ENCODE measurements around the gene RNASE7. TPM values are rescaled to one million over a fixed set of nuclear protein-coding genes. Genes with fewer than 3 reads are reported as not detected.

RNASE7 gene
- total RNA-seq, 1 experiment from 2014 or later, result not detected

DNA sequence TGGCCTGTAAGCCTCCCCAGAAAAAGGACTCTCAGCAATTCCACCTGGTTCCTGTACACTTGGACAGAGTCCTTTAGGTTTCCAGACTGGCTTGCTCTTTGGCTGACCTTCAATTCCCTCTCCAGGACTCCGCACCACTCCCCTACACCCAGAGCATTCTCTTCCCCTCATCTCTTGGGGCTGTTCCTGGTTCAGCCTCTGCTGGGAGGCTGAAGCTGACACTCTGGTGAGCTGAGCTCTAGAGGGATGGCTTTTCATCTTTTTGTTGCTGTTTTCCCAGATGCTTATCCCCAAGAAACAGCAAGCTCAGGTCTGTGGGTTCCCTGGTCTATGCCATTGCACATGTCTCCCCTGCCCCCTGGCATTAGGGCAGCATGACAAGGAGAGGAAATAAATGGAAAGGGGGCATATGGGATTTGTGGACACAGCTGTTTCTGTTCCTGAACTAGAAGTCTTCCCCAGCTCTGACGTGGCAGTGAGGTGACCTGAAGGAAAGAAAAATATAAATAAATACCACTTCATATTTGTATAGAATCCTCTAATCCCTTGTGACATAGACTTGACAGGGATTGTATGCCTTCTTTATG, 1.3 kb downstream of the RNASE7 start:
- no peak for DNase-seq (ENCODE audit: low spot score)

DNA sequence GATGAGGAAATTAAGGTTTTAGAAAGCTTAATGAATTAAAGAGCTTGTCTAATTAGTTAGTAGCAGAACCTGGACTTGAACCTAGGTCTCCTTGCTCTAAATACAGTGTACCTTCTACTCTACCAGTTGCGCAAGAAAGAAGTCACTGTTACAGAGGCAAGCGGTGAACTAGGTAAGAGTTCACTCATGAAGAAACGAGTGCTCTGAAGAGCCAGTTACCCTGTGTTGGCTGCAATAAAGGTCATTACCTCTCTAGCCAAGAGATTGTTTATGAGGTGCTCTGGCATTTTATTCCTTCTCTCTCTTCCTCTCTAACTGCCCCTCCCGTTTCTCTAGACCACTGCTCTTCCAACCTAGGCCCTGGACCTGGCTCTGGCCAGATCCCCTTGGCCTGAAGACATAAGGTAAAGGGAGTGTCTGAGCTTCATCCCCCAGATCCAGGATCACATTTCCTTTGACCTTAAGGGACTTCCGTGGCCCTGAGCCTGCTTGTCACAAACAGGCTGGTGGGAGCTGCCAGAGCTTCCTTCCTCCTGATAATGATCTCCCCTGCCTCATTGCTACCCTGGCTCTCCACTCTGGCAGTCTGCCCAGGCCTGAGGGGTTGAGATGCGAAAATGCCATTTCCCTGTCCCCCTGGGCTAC, 1.9 kb downstream of the RNASE7 start:
- no peak for DNase-seq (ENCODE audit: low spot score)

DNA sequence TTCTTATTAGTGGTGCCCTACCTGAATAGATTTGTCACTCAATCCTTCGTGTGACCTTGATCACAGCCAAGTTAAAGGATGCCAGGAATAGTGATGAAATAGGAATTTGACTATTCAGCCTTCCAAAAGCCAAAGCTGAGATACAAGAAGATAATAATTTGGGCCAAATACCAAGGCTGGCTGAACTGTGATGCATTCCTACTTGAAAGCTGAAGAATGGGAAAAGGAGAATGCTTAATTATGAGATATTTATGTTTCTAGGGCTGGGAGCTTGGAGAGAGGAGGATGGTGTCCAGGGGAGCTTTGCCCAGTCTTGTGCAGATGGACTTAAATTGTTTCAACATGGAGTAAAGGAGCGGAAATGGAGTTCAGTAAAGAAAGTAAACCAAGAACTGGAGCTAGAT, 5.2 kb downstream of the RNASE7 start:
- DNase-seq (ENCODE audit: low spot score), result no peak

DNA sequence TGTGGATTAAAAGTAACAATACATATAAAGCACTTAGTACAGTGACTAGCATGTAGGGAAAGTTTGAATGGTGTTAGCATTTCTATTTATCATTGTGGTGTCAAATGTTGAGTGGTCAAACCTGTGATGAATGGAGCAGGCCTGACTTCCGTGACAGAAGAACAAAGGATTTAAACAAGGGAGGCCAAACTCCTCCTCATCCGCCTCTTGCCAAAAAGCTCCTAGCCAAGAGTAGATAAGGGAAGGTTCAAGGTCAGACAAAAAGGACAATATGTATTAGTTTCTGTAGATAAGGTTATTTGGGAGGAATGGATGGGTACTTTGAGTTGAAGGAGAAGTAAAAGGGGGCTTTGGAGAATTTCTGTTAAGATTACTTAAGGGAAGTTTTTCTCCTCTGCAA, 6.5 kb downstream of the RNASE7 start:
- DNase-seq (ENCODE audit: low spot score), result no peak

DNA sequence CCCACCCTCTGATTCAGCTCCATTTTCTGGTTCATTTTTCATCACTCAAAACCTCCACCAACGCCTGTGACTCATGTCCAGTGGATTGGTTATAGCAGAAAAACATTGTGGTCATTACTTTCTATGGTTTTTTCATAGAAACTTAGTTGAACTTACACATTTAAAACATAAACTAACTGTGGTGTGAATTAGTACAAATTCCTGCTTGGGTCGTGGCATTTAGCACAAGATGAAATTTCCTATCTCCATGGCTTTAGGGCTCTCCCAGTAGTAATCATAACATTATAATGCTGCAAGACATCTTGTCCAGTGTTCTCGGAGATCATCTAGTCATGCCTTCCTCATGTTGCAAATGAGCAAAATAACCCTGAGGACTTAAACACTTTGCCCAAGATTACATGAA, 7.1 kb downstream of the RNASE7 start:
- no peak for DNase-seq (ENCODE audit: low spot score)

DNA sequence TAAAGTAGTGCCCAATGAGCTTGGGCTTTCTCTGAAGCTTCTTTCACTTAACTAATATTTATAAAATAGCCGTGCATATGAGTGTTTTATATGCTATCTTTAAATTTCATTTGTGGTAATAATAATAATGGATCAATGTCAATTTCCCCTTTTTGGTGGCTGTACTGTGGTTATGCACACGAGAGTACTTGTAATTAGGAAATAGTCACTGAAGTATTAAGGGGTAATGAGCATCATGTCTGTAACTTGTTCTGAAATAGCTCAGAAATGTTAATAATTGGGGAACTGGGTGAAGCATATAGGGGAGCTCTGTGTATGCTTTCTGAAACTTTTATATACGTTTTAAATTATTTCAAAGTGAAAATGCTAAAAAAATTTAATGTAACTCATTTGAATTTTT, 8.4 kb downstream of the RNASE7 start:
- DNase-seq (ENCODE audit: low spot score), result no peak

DNA sequence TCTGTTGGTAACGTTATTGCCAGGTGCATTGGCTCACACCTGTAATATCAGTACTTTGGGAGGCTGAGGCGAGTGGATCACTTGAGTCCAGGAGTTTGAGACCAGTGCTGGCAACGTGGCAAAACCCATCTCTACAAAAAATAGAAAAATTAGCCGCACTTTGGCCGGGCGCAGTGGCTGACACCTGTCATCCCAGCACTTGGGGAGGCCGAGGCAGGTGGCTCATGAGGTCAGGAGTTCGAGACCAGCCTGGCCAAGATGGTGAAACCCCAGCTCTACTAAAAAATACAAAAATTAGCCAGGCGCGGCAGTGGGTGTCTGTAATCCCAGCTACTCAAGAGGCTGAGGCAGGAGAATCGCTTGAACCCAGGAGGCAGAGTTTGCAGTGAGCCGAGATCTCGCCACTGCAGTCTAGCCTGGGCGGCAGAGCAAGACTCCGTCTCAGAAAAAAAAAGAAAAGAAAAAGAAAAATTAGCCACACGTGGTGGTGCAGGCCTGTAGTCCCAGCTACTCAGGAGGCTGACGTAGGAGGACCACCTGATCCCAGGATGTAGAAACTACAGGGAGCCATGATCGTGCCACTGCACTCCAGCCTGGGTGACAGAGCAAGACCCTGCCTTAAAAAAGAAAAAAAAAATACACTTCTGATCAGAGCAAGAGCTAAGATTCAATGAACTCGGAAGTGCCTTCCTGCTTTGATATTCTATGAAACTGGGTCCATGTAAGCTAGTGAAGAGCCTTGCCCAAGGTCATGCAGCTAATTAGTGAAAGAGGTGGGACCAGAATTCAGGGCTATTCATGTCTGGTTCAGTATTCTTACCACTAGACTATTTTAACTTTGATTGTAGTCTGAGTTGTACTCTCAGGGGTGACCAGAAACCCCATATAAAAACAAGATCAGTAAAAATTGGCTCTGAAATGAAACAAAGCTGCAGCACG, 11.3 kb downstream of the RNASE7 start:
- DNase-seq (ENCODE audit: low spot score), result no peak

DNA sequence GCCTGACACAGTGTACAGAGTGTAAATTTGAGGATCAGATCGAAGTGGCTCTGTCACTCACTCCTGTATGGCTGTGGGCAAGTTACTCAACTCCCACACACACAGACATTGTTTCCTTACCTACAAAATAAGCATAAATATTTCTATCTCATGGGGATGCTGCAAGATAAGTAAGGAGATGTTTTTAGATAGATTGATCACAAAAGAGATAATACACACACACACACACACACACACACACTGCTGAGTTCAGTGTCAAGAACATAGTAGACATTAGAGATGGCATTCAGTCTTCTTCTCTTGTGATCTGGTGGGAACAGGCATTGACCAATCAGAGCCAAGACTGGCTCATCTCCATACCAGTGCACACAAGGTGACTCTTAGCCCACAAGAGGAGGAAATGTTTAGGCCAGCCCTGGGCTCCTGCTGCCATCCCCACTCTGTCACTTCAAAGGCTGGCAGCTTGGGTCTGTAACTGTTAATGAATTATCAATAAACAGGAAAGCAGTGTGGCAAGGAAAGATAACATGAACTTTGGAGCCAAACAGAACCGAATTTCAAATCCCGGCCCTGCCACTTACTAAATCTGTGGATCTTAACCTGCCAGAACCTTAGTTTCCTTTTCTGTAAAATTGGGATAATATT, 12.1 kb downstream of the RNASE7 start:
- peak; percentile 54 for DNase-seq (ENCODE audit: low spot score)

DNA sequence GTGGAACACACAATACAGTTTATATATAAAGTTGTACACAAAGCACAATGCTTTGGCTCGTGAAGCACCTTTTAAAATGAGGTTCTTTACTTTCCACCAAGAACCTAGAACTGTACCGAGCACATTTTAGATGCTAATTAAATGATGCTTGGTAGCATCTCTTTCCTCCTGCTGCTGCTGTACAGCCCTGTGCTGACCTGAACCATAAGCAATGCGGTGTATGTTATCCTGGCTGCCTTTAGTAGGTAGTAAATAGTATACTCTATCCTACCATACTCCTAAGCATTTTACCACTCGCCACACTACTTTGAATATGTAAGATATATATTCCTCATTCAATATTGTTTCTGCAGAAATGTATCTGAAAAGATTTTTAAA, 12.6 kb downstream of the RNASE7 start:
- no peak for DNase-seq (ENCODE audit: low spot score)

DNA sequence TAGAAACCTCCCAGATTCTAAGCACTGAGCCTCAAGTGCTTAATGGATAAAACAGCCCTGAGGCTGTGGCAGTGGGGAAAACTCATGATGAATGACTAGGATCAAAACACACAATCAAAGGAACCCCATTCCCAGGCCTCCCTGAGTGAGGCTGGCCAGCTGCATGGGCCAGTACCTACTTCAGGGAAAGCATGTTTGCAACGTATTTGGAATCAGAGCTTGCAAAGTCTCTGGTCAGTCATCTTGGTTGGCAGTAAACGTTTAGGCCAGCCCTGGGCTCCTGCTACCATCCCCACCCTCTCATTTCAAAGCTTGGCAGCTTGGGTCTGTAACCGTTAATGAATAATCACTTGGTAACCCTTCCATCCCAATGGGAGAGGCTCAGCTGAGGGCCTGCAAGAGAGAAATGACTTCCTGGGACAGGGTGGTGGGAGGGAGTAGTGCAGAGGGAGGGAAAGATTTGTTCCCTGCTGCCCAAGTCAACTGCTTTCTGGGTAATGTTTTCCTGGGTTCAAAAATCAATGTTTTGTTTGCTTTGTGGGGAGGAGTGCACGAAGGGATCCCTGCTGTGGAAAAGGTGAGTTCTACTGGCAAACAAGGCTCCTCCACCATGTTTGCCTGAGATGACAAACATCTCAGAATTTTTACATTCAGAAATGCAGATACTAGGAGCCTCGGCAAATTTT, 13.4 kb downstream of the RNASE7 start:
- DNase-seq (ENCODE audit: low spot score), result peak; percentile 51

DNA sequence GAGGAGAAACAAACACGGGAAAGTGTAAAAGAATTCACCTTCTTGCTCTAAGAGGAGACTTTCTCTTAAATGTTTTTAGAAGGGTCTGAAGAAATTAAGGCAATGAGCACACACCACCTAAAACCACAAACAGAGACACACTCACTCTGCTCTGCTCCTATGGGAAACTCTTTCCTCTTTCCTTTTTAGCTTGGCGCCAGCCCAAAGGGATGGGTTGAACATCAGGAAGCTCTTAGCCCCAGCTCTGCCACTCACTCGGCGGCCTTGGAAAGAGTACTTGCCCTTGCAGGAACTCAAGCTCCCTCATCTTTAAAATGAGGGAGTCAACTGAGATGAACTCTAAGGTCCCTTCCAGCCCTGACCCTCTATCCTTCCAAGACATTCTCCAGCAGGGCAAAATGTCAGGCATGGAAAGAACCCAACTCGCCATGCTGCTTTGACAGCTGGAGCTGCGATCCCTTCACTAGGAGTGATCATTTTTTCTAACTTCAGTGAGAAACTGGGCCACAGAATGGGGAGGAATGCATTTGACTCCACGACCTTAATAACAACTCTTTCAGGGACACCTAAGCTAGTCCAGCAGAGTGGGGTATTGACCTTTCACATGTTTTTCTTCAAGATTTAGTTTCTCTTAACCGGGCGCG, 14.5 kb downstream of the RNASE7 start:
- DNase-seq (ENCODE audit: low spot score), result peak; percentile 42

DNA sequence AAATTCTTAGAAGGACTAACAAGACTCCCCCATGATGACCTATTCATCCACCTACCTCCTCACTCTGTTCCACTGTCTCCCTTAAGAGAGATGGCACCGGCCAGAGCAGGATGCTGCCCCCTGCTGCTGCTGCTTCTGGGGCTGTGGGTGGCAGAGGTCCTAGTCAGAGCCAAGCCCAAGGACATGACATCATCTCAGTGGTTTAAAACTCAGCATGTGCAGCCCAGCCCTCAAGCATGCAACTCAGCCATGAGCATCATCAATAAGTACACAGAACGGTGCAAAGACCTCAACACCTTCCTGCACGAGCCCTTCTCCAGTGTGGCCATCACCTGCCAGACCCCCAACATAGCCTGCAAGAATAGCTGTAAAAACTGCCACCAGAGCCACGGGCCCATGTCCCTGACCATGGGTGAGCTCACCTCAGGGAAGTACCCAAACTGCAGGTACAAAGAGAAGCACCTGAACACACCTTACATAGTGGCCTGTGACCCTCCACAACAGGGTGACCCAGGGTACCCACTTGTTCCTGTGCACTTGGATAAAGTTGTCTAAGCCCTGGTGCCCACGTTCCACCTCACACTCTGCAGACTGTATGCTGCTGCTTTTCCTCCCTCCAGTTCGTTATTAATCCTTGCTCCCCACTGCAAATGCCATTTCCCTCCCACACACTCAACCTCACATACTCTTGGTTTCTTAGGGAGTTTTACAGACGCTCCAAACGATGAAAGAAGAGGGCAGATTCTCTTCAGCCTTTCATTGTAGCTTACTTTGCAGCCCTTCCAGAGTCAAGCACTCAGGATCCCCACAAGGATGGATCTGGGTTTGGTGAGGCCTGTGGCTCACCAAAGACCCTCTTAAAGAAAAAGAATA, 15.9 kb downstream of the RNASE7 start, which contains the start of gene RNASE8:
Gene RNASE8, plus strand, starts transcription at position 20 of the 873 bp plus-strand sequence. Its CDS starts 71 bp downstream, at position 91.
- DNase-seq (ENCODE audit: low spot score), result no peak

DNA sequence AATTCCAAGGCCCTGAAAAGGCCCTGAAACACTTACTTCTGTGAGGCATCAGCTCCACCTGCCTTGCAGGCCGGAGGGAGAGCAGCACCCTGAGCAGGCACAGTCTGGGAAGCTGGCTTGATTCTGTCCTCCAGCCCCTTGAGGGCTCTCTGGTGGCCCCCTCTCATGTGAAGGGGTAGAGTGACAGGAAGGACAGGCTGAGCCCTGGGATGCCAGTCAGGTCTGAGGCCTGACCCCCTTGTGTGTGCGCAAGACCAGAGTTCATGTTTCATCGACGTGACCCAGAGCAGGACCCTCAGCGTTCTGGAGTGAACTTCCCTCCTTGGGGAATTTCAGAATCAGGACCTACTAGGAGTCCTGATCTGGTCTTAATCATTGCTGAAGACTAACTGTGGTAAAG, 16.7 kb downstream of the RNASE7 start:
- DNase-seq (ENCODE audit: low spot score), result no peak

DNA sequence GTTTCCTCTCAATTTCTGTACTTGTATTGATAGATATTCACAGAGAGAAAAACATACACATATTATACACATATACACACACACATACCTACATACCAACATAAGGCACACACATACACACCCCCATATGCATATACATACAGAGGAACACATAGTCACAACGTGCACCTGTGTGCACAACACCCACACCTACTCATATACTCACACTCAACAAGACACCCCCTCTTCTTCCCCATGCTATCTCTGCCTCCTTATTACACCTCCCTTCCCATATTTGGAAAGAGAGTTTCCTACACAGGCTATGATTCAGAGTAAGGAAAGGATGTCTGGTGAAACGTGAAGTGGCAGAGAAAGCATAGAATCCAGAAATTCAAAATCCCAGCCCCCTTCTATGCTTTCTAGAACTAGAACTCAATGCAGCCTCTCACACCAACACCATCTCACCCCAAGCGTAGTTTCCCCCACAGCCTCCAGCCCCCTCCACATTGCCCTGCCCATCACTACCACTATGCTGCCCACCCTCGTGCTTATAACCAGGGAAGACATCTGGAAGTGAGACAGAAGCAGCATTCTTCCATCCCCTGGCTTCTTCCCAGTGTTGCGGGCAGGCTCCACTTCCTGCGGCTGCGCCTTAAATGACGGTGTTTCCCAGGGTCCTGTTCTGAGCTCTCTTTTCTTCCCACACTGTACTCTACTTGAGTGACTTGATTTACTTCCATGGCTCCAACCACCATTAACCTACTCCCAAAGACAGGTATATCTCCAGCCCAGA, 17.9 kb downstream of the RNASE7 start:
- DNase-seq (ENCODE audit: low spot score), result no peak

DNA sequence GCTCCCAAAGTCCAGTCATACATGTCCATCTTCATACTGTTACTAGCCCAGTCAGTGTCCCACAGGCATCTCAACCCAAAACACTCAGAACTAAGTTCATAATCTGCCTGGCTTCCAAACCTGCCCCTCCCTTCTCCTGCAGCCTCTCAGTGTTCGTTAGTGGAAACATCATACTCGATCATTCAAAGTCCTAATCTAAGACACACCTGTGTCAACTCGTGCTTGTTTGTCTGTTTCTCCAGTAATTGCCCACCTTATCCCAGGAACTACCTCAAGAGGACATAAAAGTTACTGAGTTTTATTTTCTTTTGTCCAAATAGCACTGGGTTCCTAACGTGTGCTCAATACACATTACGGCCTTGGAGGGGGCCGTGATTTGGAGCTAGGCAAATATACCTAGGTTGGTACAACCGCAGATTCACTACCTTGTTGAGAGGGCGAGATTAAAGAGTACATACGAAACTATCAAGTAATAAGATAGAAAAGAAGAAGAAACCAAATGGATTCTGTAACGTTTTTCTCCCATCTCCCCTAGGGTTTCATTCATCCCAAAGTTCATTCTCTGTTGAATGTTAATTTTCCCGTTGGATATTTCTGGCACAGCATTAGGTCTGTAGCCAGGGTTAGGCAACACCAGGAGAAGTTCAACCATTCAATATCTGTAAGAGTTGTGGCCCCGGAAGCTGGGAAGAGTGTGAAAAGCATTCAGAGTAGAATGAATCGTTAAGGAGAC, 18.6 kb downstream of the RNASE7 start:
- DNase-seq (ENCODE audit: low spot score), result no peak

DNA sequence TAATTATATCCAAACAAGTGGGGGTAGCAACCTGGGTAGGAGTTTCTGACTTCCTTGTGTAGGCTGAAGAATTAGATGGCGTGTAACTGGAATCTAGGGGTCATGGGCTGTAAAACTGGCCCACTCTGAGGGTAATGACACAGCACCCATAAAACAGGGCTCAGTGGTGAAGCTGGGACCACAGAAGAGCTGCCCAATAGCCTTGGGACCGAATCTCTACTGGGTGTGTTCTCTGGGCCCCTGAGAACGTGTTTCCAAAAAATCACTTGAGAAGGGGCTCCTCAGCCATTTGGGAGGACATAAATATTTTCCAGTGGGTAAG, 19.1 kb downstream of the RNASE7 start:
- DNase-seq (ENCODE audit: low spot score), result no peak

DNA sequence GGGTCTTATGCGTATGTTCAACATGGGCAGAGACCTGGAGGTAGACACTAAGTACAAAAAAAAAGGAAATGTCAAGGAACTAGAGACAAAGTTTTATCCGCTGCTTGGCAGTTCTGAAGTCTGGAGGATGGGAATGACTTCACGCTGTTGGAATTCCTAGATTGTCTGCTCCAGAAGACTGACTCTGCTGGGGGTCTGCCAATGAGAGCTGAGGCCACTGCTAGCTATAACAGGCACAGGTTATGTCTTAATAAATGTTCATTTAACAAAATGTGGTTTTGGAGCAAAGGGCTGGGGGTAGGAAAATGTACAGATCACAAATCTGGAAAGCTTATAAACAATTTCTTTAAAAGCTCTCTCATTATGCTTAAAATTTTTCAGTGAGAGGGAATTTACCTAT, 21.3 kb downstream of the RNASE7 start:
- DNase-seq (ENCODE audit: low spot score), result no peak

DNA sequence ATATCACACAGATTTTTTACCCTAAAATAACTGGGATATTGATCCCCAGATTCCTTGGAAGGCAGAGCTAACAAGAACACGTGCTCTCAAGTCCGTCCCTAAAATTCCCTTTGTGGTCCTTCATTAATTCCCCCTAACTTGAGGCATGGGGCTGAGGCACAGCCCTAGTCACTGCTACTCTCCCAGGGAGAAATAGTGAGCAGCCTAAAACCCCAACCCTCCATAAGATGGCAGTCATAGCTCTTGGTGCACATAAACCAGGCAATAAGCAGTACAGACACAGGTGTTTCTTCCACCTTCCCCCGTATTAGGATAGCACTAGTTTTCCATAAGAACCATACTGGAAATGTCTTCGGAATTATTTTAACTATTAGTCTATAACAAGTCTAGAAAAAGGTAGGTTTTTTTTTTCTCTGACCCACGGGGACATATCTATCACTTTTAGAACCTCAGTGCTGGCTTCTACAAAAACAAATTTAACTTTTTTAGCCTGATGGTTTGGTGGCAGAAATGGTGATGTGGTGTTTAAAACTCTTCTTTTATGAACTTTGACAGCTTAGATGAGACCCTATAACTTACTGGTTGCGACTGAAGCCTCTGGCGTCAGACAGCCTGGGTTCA, 24.8 kb downstream of the RNASE7 start:
- no peak for DNase-seq (ENCODE audit: low spot score)
